Gastrocnemius medialis (tissue), 4 donors: ENCODE measurements around the gene TSPAN14. TPM values are rescaled to one million over a fixed set of nuclear protein-coding genes. Genes with fewer than 3 reads are reported as not detected.

ENCODE experiments used
- ATAC-seq, 2 donors: fragments of 150-250 bp; one replicate each; pipeline ENCODE4 v1.9.1; 2016
- DNase-seq, 2 donors: peaks; one replicate each; pipeline ENCODE4 v3.0.0-alpha.2; 2019
- H3K27ac ChIP-seq, 4 donors: fragments of 200-600 bp; sonication (generic); 1 replicate in 1 of 4; 2 replicates in 3 of 4; pipeline ENCODE4 v1.5.1; 2016 to 2018; ENCODE audit warnings: mild to moderate bottlenecking in 2 of 4, moderate library complexity in 1 of 4
- H3K27me3 ChIP-seq, 3 donors: fragments of 200-600 bp; sonication (generic) in 2 of 3; 1 replicate in 1 of 3; 2 replicates in 2 of 3; pipeline versions ENCODE4 v1.5.1 to v1.6.0; 2016 to 2019; ENCODE audit warnings: mild to moderate bottlenecking in 1 of 3, moderate library complexity in 1 of 3
- H3K36me3 ChIP-seq, 2 donors: fragments of 200-600 bp; sonication (generic) in 1 of 2; one replicate each; pipeline ENCODE4 v1.5.1; 2017 to 2018
- H3K4me1 ChIP-seq, 2 donors: fragments of 200-600 bp; sonication (generic) in 1 of 2; one replicate each; pipeline ENCODE4 v1.5.1; 2016 to 2017; ENCODE audit warnings: mild to moderate bottlenecking in 2 of 2
- H3K4me3 ChIP-seq, 4 donors: fragments of 200-600 bp; sonication (generic) in 3 of 4; 1 replicate in 1 of 4; 2 replicates in 3 of 4; pipeline ENCODE4 v1.5.1; 2016 to 2019; ENCODE audit warnings: mild to moderate bottlenecking in 2 of 4
- H3K9me3 ChIP-seq, 3 donors: fragments of 200-600 bp; sonication (generic) in 2 of 3; 1 replicate in 1 of 3; 2 replicates in 2 of 3; pipeline ENCODE4 v1.5.1; 2016 to 2019
- POLR2A ChIP-seq, 2 donors: fragments of 450-650 bp; IDR thresholded peaks; one replicate each; pipeline ENCODE4 v1.6.1; 2017; ENCODE audit warnings: antibody characterized with exemption in 2 of 2, mild to moderate bottlenecking in 2 of 2, moderate library complexity in 2 of 2
- in situ Hi-C, 4 donors: fragments of 200-750 bp; cut with MboI; loops; one replicate each; pipeline versions ENCODE4 v1.15.0 to v1.8.0; 2017; ENCODE audit warnings: low sequenced_read_pairs in 4 of 4
- intact Hi-C: fragments of 100-400 bp; cut with DNase I; formaldehyde crosslinking; loops from one replicate; pipeline ENCODE4 v1.15.1; 2023; ENCODE audit warnings: low total_unique reads
- total RNA-seq, 4 donors: library from RNA; depleted of rRNA; stranded (reverse); fragments of >200 nt; gene quantifications; one replicate each; pipeline versions ENCODE4 v1.1.0 to v1.2.3, GENCODE V29; 2016
- TF ChIP-seq, protein P1 (sequence below), 5 experiments: fragments of 450-650 bp in 3 of 5; fragments of 200-600 bp in 2 of 5; sonication (generic) in 2 of 5; IDR thresholded peaks in 4 of 5; conservative IDR thresholded peaks in 1 of 5; 1 replicate in 4 of 5; 2 replicates in 1 of 5; pipeline ENCODE4 v1.5.1; 2016 to 2019; ENCODE audit warnings: antibody characterized with exemption in 5 of 5, mild to moderate bottlenecking in 3 of 5, moderate library complexity in 3 of 5

The TSPAN14 gene
- total RNA-seq, 4 donors from 2014 or later = 22.6 to 29.3 (median 26.9) TPM

DNA sequence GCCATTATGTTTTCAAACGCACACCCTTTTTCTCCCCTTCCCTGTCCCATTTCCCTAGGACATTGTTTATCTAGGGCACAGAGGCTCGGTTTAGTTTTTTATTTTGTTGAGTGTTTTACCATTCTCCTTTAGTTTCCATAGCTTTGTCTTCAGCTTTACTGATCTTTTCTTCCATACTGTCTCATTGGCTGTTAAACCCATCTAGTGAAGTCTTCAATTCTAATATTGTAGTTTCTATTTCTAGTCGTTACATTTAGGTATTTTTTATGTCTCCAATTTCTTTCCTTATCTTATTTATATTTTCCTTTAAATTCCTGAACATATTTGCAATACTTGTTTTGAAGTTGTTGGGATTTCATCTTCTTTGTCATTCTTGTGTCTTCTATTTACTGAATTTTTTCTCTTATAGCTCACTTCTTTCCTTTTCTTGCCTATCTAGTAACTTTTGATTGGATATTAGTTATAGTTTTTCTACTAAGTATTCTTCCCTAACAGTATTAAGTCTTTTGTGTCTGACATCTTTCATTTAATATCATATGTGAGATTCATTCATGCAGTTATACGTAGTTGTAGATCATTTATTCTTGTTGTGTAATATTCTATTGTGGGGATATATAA, 42.6 kb downstream of the TSPAN14 start:
- no peaks in the 10 kb centered on the region for H3K36me3 ChIP-seq
- no peak for DNase-seq
- TF ChIP-seq POLR2A (IDR thresholded peaks at IDR 0.05) = no peak
- TF ChIP-seq, protein P1, sequence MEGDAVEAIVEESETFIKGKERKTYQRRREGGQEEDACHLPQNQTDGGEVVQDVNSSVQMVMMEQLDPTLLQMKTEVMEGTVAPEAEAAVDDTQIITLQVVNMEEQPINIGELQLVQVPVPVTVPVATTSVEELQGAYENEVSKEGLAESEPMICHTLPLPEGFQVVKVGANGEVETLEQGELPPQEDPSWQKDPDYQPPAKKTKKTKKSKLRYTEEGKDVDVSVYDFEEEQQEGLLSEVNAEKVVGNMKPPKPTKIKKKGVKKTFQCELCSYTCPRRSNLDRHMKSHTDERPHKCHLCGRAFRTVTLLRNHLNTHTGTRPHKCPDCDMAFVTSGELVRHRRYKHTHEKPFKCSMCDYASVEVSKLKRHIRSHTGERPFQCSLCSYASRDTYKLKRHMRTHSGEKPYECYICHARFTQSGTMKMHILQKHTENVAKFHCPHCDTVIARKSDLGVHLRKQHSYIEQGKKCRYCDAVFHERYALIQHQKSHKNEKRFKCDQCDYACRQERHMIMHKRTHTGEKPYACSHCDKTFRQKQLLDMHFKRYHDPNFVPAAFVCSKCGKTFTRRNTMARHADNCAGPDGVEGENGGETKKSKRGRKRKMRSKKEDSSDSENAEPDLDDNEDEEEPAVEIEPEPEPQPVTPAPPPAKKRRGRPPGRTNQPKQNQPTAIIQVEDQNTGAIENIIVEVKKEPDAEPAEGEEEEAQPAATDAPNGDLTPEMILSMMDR (IDR thresholded peaks at IDR 0.05 in 4 of 5, conservative IDR thresholded peaks at IDR 0.05 in 1 of 5) = no peak
- H3K4me1 ChIP-seq = peaks cover 59 to 71% of the 10 kb centered on the region in 2 donors
- H3K27me3 ChIP-seq = no peaks in the 10 kb centered on the region
- H3K4me3 ChIP-seq = no peak overlapping the region
- no peaks in the 10 kb centered on the region for H3K9me3 ChIP-seq
- ATAC-seq = no peak
- intact Hi-C loops = no loop called here
- peak overlapping the region in 3 of 4 donors; percentile 74 to 84 (median 84) for H3K27ac ChIP-seq
- in situ Hi-C loops = loop anchor here in 1 of 4 donors (5.0 kb wide), 1 partner anchor 39 kb away; no protein-coding TSS in a partner anchor

DNA sequence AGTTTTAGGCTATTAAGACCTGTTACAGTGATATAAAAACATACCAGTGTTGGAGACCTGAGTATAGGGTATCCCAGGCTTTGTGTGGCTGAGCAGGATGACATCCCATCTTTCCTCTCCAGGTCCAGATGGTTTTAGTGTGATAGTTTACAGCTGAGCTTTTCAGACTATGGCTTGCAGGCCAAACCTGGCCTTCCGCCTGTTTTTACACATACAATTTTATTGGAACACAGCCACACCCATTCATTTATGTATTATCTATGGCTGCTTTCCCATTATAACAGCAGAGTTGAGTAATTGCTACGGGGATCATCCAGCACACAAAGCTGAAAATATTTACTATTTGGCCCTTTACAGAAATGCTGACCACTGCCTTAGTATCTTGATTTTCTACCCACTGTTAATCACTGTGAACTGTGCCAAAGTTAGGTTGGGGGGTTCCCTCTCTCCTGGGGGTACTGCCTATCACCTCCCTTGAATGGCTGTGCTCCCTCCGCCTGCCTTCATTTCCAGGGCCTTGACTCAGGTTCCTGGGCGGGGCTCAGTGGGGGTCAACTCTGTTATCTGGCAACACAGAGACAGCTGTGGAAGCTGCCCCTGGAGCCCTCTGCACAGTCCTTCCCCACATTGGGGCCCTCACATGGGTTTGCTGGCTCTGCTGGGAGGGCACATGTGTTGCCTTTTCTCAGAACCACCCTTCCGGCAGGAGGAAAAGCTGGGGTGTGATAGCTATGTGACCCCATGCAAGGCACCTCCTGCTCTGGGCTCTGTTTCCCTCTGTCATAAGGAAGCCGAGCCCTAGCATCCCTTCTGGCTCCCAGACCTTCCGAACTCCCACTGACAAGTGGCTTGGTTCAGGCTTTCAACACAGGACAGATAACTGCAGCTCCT, 43.3 kb downstream of the TSPAN14 start:
- ATAC-seq (peak in 1 of 2 donors; percentile 5), DNase-seq (peak in 1 of 2 donors; percentile 30)
- Histone ChIP-seq H3K9me3 (no peaks in the 10 kb centered on the region), H3K4me3 (no peak overlapping the region), H3K27ac (peak overlapping the region; percentile 74 to 84 (median 80)), H3K4me1 (peaks cover 60 to 79% of the 10 kb centered on the region in 2 donors), H3K36me3 (no peaks in the 10 kb centered on the region), H3K27me3 (no peaks in the 10 kb centered on the region)
- in situ Hi-C loops (loop anchor here in 1 of 4 donors (5.0 kb wide), 1 partner anchor 40 kb away; no protein-coding TSS in a partner anchor), intact Hi-C loops (no loop called here)
- no peak for TF ChIP-seq POLR2A (IDR thresholded peaks at IDR 0.05)
- TF ChIP-seq, protein P1 (IDR thresholded peaks at IDR 0.05 in 4 of 5, conservative IDR thresholded peaks at IDR 0.05 in 1 of 5) = no peak

DNA sequence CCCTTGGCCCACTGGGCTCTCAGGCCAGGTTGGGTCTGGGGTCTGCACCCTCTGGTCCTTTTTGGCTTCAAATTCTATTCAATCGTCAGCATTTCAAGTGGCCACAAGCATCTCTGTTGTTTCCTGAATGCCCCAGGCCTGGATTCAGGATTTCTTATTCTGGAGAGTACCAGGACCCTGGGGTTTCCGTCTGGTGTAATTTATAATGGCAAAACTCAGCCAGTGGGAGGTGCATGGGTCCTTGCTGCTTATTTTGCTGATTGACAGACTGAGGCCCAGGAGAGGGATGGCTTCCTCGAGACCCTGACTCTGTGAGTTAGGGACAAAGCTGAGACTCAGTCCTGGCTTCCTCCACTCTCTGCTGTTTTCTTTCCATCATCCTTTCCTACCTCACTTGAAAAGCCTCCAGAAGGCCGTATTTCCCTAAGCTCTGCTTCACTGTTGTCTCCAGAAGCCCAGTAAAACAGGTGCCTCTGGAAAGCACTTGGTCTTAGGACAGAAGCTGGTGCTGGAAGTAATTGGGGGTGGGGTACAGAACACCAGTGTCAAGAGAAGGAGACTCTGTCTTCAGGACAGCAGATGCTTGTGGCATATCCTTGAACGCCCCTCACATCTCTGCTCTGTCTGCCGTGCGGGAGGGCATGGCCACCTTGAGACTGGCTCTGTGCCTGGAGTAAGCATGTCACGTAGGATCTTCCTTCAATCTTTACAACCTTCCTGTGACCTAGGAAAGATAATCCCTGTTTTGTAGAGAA, 44.1 kb downstream of the TSPAN14 start:
- ATAC-seq = peak; percentile 1 to 29

More for the DNA sequence above, 44.1 kb downstream of the TSPAN14 start:
- no peak overlapping the region for H3K4me3 ChIP-seq
- no peaks in the 10 kb centered on the region for H3K36me3 ChIP-seq
- no peaks in the 10 kb centered on the region for H3K27me3 ChIP-seq
- H3K9me3 ChIP-seq = no peaks in the 10 kb centered on the region
- no peak for TF ChIP-seq POLR2A (IDR thresholded peaks at IDR 0.05)
- TF ChIP-seq, protein P1 (IDR thresholded peaks at IDR 0.05 in 4 of 5, conservative IDR thresholded peaks at IDR 0.05 in 1 of 5) = no peak
- DNase-seq = no peak
- peak overlapping the region; percentile 74 to 84 (median 80) for H3K27ac ChIP-seq
- in situ Hi-C loops (loop anchor here in 1 of 4 donors (5.0 kb wide), 1 partner anchor 41 kb away; no protein-coding TSS in a partner anchor), intact Hi-C loops (no loop called here)
- peaks cover 67 to 82% of the 10 kb centered on the region in 2 donors for H3K4me1 ChIP-seq
